Calu3 (cell line): Measurements from ENCODE around the gene ITIH3. TPM values are rescaled to one million over a fixed set of nuclear protein-coding genes. Genes with fewer than 3 reads are reported as not detected.

Source experiments
- BruUV-seq: library from RNA; stranded (reverse); fragments of 400-500 nt; replicated peaks from 2 replicates; lab custom pipeline; 2021; lab: Mats Ljungman, UMichigan
- CTCF ChIA-PET: fragments of 300-600 bp; sonication (Branson Sonifier 250); formaldehyde crosslinking; loops from one replicate; lab custom pipeline; 2022; ENCODE audit warnings: antibody characterized with exemption; lab: Charles Lee
- DNase-seq: peaks from one replicate; pipeline ENCODE4 v3.0.0; 2022
- H3K27ac Mint-ChIP-seq: one replicate; pipeline ENCODE4 v1.8.0; 2022; ENCODE audit warnings: mixed read lengths; ENCODE audit not compliant: unreplicated experiment
- H3K27me3 Mint-ChIP-seq: one replicate; pipeline ENCODE4 v1.8.0; 2022; ENCODE audit warnings: mixed read lengths; ENCODE audit not compliant: unreplicated experiment
- H3K36me3 Mint-ChIP-seq: one replicate; pipeline ENCODE4 v1.8.0; 2022; ENCODE audit warnings: mild to moderate bottlenecking, moderate library complexity, mixed read lengths; ENCODE audit not compliant: insufficient read depth, unreplicated experiment
- H3K4me1 Mint-ChIP-seq: one replicate; pipeline ENCODE4 v1.8.0; 2022; ENCODE audit warnings: mild to moderate bottlenecking, low read depth, mixed read lengths; ENCODE audit not compliant: unreplicated experiment
- H3K4me3 Mint-ChIP-seq: one replicate; pipeline ENCODE4 v1.8.0; 2022; ENCODE audit warnings: mild to moderate bottlenecking, low read depth, moderate library complexity, mixed read lengths; ENCODE audit not compliant: unreplicated experiment
- H3K9me3 Mint-ChIP-seq: one replicate; pipeline ENCODE4 v1.8.0; 2022; ENCODE audit warnings: low read depth, mixed read lengths; ENCODE audit not compliant: unreplicated experiment
- intact Hi-C: fragments of 100-400 bp; cut with micrococcal nuclease; formaldehyde crosslinking; loops from one replicate; pipeline ENCODE4 v1.10.0; 2022; ENCODE audit not compliant: unreplicated experiment
- total RNA-seq: library from RNA; stranded (reverse); gene quantifications from 2 replicates; pipeline ENCODE4 v1.2.3, GENCODE V29; 2022
- TF ChIP-seq, protein P1 (sequence below): fragments of 200-600 bp; IDR thresholded peaks from one replicate; pipeline ENCODE4 v1.8.0; 2022; ENCODE audit warnings: antibody characterized with exemption; ENCODE audit not compliant: unreplicated experiment

The ITIH3 gene
- total RNA-seq, 1 experiment from 2014 or later, result not detected

DNA sequence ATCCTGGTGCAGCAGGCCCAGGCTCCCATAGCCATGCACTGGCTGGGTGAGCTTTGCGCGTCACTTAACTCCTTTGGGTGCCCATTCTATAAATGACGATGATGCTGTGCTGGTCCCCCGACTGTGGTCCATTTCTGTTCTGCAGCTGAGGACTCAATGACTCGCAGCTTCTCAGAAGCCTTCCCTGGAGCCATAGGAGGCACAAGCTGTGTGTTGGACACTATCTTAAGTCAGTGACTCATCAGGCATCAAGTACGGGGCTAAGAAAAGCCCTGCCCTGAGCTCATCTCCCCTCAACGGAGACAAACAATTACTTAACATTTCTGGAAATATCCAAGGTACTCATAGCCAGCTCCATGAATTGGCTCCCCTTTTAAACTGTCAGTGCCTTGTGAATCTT is 54.0 kb downstream of the ITIH3 start:
- Mint-ChIP-seq H3K4me1 (no peaks in the 10 kb centered on the region), H3K36me3 (no peaks in the 10 kb centered on the region), H3K27ac (no peak overlapping the region), H3K4me3 (no peak overlapping the region), H3K9me3 (no peaks in the 10 kb centered on the region), H3K27me3 (no peaks in the 10 kb centered on the region)
- intact Hi-C loops, result no loop called here
- CTCF ChIA-PET, result no interaction called here
- TF ChIP-seq, protein P1, sequence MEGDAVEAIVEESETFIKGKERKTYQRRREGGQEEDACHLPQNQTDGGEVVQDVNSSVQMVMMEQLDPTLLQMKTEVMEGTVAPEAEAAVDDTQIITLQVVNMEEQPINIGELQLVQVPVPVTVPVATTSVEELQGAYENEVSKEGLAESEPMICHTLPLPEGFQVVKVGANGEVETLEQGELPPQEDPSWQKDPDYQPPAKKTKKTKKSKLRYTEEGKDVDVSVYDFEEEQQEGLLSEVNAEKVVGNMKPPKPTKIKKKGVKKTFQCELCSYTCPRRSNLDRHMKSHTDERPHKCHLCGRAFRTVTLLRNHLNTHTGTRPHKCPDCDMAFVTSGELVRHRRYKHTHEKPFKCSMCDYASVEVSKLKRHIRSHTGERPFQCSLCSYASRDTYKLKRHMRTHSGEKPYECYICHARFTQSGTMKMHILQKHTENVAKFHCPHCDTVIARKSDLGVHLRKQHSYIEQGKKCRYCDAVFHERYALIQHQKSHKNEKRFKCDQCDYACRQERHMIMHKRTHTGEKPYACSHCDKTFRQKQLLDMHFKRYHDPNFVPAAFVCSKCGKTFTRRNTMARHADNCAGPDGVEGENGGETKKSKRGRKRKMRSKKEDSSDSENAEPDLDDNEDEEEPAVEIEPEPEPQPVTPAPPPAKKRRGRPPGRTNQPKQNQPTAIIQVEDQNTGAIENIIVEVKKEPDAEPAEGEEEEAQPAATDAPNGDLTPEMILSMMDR, result no peak
- DNase-seq, result no peak
- BruUV-seq, result no TSS peak

DNA sequence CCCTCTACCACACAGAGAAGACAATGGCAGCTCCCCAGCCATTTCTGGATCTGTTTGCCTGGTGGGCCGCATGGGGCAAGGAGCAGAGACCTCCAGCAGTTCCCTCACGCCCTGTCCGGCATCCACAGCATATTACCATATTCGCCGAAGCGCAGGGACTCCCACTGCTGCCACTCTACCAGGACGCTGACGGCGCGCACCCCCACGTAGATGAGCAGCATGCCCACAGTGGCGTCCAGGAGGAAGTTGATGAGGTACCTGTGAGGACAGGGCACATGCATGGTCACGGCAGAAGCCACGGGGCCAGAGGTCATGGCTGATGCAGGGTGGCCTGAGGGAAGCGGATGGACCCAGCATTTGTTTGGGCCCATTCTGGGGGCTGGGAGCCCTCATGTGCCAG is 55.1 kb downstream of the ITIH3 start:
- DNase-seq, result no peak
- no peak overlapping the region for H3K27ac Mint-ChIP-seq
- H3K4me1 Mint-ChIP-seq, result no peaks in the 10 kb centered on the region
- intact Hi-C loops, result no loop called here
- CTCF ChIA-PET, result no interaction called here
- no TSS peak for BruUV-seq
- no peaks in the 10 kb centered on the region for H3K9me3 Mint-ChIP-seq
- TF ChIP-seq, protein P1, result no peak
- no peaks in the 10 kb centered on the region for H3K36me3 Mint-ChIP-seq
- no peak overlapping the region for H3K4me3 Mint-ChIP-seq
- H3K27me3 Mint-ChIP-seq, result no peaks in the 10 kb centered on the region

DNA sequence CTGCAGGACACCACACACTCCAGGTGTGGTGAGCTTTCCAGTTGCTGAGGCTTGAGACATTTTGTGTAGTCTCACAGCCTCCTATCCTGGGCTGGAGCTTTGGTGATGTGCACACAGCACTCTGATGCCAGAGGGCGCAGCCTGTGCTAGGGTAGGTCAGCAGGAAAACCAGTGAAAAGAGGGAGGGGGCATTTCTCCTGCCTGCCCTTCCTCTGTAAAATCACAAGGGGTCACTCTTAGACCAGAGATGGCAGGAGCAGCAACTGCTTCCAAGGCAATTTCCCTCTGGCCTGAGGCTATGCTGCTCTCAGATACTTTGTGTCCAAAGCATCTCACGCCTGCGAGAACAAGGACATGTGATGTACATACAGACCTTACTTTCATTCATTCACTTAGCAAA is 56.8 kb downstream of the ITIH3 start:
- intact Hi-C loops, result loop anchor here (1.0 kb wide), 1 partner anchor 221 kb away; no protein-coding TSS in a partner anchor
- CTCF ChIA-PET, result no interaction called here
- no TSS peak for BruUV-seq
- DNase-seq, result peak; percentile 42
- TF ChIP-seq, protein P1, result peak; percentile 59
- H3K4me1 Mint-ChIP-seq, result no peaks in the 10 kb centered on the region
- no peaks in the 10 kb centered on the region for H3K36me3 Mint-ChIP-seq
- H3K9me3 Mint-ChIP-seq, result no peaks in the 10 kb centered on the region
- no peak overlapping the region for H3K27ac Mint-ChIP-seq
- H3K27me3 Mint-ChIP-seq, result no peaks in the 10 kb centered on the region
- H3K4me3 Mint-ChIP-seq, result no peak overlapping the region

DNA sequence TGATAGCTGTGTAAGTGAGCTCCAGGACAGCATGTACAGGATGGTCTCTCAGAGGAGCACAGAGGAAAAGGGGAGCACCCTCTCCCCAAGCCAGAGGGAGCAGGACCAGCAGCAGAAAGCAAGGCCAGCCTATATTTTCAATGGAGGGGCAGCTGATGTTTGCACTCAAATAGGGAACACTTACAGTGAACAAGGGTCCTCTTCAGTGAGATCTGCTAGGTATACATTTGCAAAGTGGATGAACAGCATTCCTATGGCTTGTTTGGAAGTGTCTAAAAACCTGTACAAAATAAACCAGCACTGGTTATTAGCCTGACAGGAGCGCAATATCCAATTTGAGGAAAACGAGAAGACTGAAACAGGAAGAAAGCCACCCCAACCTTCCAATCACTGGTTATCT is 57.8 kb downstream of the ITIH3 start:
- no peaks in the 10 kb centered on the region for H3K27me3 Mint-ChIP-seq
- no peaks in the 10 kb centered on the region for H3K36me3 Mint-ChIP-seq
- intact Hi-C loops, result no loop called here
- H3K9me3 Mint-ChIP-seq, result no peaks in the 10 kb centered on the region
- CTCF ChIA-PET, result no interaction called here
- H3K4me3 Mint-ChIP-seq, result no peak overlapping the region
- BruUV-seq, result no TSS peak
- DNase-seq, result no peak
- H3K27ac Mint-ChIP-seq, result no peak overlapping the region
- H3K4me1 Mint-ChIP-seq, result no peaks in the 10 kb centered on the region
- TF ChIP-seq, protein P1, result no peak

DNA sequence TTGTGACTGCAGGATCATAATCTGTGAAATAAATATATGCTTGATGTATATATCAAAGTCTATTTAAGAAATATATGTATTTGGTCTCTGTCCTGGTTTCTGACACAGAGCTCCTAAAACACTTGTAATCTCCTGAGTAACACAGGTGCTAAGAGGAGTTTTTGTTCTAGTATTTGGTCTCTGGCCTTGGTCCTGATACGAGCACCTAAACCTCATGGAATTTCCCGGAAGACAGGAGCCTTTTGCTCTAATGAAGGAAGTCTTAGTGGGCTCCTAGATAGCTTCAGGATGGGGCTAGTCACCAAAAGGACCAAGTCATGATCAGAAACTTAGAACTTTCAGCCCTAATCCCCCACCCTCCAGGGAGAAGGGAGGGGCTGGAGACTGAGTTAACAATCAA is 59.4 kb downstream of the ITIH3 start:
- BruUV-seq, result no TSS peak
- Mint-ChIP-seq H3K4me1 (no peaks in the 10 kb centered on the region), H3K27me3 (no peaks in the 10 kb centered on the region), H3K36me3 (no peaks in the 10 kb centered on the region), H3K9me3 (no peaks in the 10 kb centered on the region), H3K27ac (no peak overlapping the region), H3K4me3 (no peak overlapping the region)
- CTCF ChIA-PET, result no interaction called here
- TF ChIP-seq, protein P1, result no peak
- intact Hi-C loops, result no loop called here
- no peak for DNase-seq
